HCT116 (cell line): ENCODE results near the gene UXS1. TPM values are rescaled to one million over a fixed set of nuclear protein-coding genes. Genes with fewer than 3 reads are reported as not detected.

ENCODE experiments used
- ATAC-seq: fragments of 200-7000 bp; cut with Tn5 transposase; 2 replicates; pipeline ENCODE4 v1.9.1; 2020; ENCODE audit warnings: mild to moderate bottlenecking, moderate library complexity
- BruUV-seq: library from RNA; stranded (reverse); fragments of 400-500 nt; replicated peaks from 2 replicates; lab custom pipeline; 2021; lab: Mats Ljungman, UMichigan
- CTCF ChIA-PET: fragments of 300-600 bp; sonication (Branson Sonifier 250); formaldehyde crosslinking; loops from one replicate; lab custom pipeline; 2021; ENCODE audit warnings: antibody characterized with exemption; lab: Charles Lee
- POLR2A ChIA-PET: fragments of 300-600, 350-600 bp; sonication (Branson Sonifier 250); formaldehyde crosslinking; loops from one replicate; lab custom pipeline; 2021; ENCODE audit warnings: antibody characterized with exemption; lab: Charles Lee
- RAD21 ChIA-PET, 2 experiments: fragments of 300-600 bp; sonication (Branson Sonifier 250); formaldehyde crosslinking; loops; one replicate each; lab custom pipeline; 2023; ENCODE audit warnings: low total read pairs in 2 of 2; ENCODE audit not compliant: uncharacterized antibody in 2 of 2, unreplicated experiment in 2 of 2, low non-redundant PET in 1 of 2; lab: Charles Lee
- DNase-seq: peaks from one replicate; pipeline ENCODE4 v3.0.0-alpha.2; 2010; ENCODE audit warnings: low read depth, low spot score
- H2AFZ ChIP-seq: fragments of 200-600 bp; shearing (Covaris generic), sonication (generic); 2 replicates; pipeline ENCODE4 v1.6.1; 2017; ENCODE audit warnings: low read depth, mixed run types, mixed read lengths, antibody characterized with exemption, low read length; ENCODE audit not compliant: poor library complexity, severe bottlenecking
- H3K27ac ChIP-seq: 2 replicates; pipeline ENCODE4 v1.5.1; 2012; ENCODE audit warnings: low read depth, low read length
- H3K27me3 ChIP-seq: fragments of 200-600 bp; sonication (generic); 2 replicates; pipeline ENCODE4 v1.6.1; 2016; ENCODE audit warnings: mixed run types, low read length, mixed read lengths; ENCODE audit not compliant: insufficient read depth
- H3K36me3 ChIP-seq, 2 experiments: fragments of 200-500 bp in 1 of 2; fragments of 200-600 bp in 1 of 2; sonication (Bioruptor generic) in 1 of 2; sonication (generic) in 1 of 2; 2 replicates each; pipeline versions ENCODE4 v1.5.1 to v1.6.1; 2014 to 2016; ENCODE audit warnings: low read length in 2 of 2, inconsistent platforms in 1 of 2, mixed read lengths in 1 of 2, mixed run types in 1 of 2; ENCODE audit not compliant: insufficient read depth in 2 of 2, control insufficient read depth in 1 of 2
- H3K4me1 ChIP-seq, 2 experiments: fragments of 200-600 bp in 1 of 2; sonication (generic) in 1 of 2; 2 replicates each; pipeline versions ENCODE4 v1.5.1 to v1.6.1; 2012 to 2017; ENCODE audit warnings: low read length in 2 of 2, inconsistent platforms in 1 of 2, mild to moderate bottlenecking in 1 of 2, mixed read lengths in 1 of 2, mixed run types in 1 of 2, moderate library complexity in 1 of 2; ENCODE audit not compliant: insufficient read depth in 2 of 2, control insufficient read depth in 1 of 2
- H3K4me2 ChIP-seq: fragments of 200-600 bp; sonication (generic); 2 replicates; pipeline ENCODE4 v1.6.1; 2017; ENCODE audit warnings: mixed run types, low read length, mixed read lengths
- H3K4me3 ChIP-seq, 2 experiments: fragments of 200-600 bp in 1 of 2; sonication (generic) in 1 of 2; replicated peaks in 1 of 2; 2 replicates each; pipeline ENCODE4 v1.5.1; 2011 to 2016; ENCODE audit warnings: low read length in 2 of 2, control low read depth in 1 of 2, low read depth in 1 of 2, mild to moderate bottlenecking in 1 of 2, mixed read lengths in 1 of 2, mixed run types in 1 of 2
- H3K79me2 ChIP-seq: fragments of 200-600 bp; sonication (generic); 2 replicates; pipeline ENCODE4 v1.6.1; 2017; ENCODE audit warnings: mild to moderate bottlenecking, mixed run types, low read length, moderate library complexity, mixed read lengths; ENCODE audit not compliant: insufficient read depth
- H3K9ac ChIP-seq: fragments of 200-600 bp; sonication (generic); 2 replicates; pipeline ENCODE4 v1.6.1; 2016; ENCODE audit warnings: low read length, mixed read lengths
- H3K9me2 ChIP-seq: fragments of 200-600 bp; sonication (generic), shearing (Covaris generic); 2 replicates; pipeline ENCODE4 v1.6.1; 2017; ENCODE audit warnings: mixed run types, mild to moderate bottlenecking, moderate library complexity; ENCODE audit not compliant: insufficient read depth
- H3K9me3 ChIP-seq, 2 experiments: fragments of 200-500 bp in 1 of 2; fragments of 200-600 bp in 1 of 2; sonication (Bioruptor generic) in 1 of 2; sonication (generic) in 1 of 2; 2 replicates each; pipeline ENCODE4 v1.6.1; 2014 to 2017; ENCODE audit warnings: low read length in 2 of 2, mixed read lengths in 2 of 2, inconsistent platforms in 1 of 2, low read depth in 1 of 2, mild to moderate bottlenecking in 1 of 2, mixed run types in 1 of 2, moderate library complexity in 1 of 2; ENCODE audit not compliant: control insufficient read depth in 1 of 2, insufficient read depth in 1 of 2
- H4K20me1 ChIP-seq: fragments of 200-600 bp; sonication (generic), shearing (Covaris generic); 2 replicates; pipeline ENCODE4 v1.6.1; 2017; ENCODE audit warnings: mixed run types, mild to moderate bottlenecking, moderate library complexity; ENCODE audit not compliant: insufficient read depth
- CBX3 ChIP-seq: IDR thresholded peaks from 2 replicates; pipeline ENCODE4 v1.6.1; 2012; ENCODE audit warnings: low read depth
- CEBPB ChIP-seq: IDR thresholded peaks from 2 replicates; pipeline ENCODE4 v1.6.1; 2012; ENCODE audit warnings: low read depth
- EGR1 ChIP-seq: IDR thresholded peaks from 2 replicates; pipeline ENCODE4 v1.6.1; 2012; ENCODE audit warnings: low read depth
- MAX ChIP-seq: IDR thresholded peaks from 2 replicates; pipeline ENCODE4 v1.6.1; 2012
- POLR2A ChIP-seq: IDR thresholded peaks from 2 replicates; pipeline ENCODE4 v1.7.0; 2011; ENCODE audit warnings: borderline replicate concordance; ENCODE audit not compliant: insufficient read depth, insufficient read length; ENCODE audit errors: extremely low read depth
- REST ChIP-seq: IDR thresholded peaks from 2 replicates; pipeline ENCODE4 v1.6.1; 2012; ENCODE audit warnings: low read depth
- SIN3A ChIP-seq: IDR thresholded peaks from 2 replicates; pipeline ENCODE4 v1.6.1; 2012; ENCODE audit warnings: low read depth
- ZFX ChIP-seq: fragments of 450-650 bp; IDR thresholded peaks from 2 replicates; pipeline ENCODE4 v1.6.1; 2017
- ZNF274 ChIP-seq: fragments of 200-500 bp; sonication (Bioruptor generic); IDR thresholded peaks from 2 replicates; pipeline ENCODE4 v1.6.1; 2014; ENCODE audit warnings: mild to moderate bottlenecking, low read depth, low read length, inconsistent platforms
- intact Hi-C: fragments of 100-400 bp; cut with micrococcal nuclease; formaldehyde crosslinking; loops from 2 replicates; pipeline ENCODE4 v1.10.0; 2022
- total RNA-seq: library from RNA; stranded (reverse); gene quantifications from one replicate; pipeline ENCODE4 v1.2.1, GENCODE V29; 2021; ENCODE audit not compliant: unreplicated experiment

The UXS1 gene
- total RNA-seq, 1 experiment from 2014 or later = 45.7 TPM

- DNase-seq = no peak
- no peak overlapping the region for H3K9ac ChIP-seq
- H3K9me3 ChIP-seq = no peaks in the 10 kb centered on the region
- H3K36me3 ChIP-seq = peaks cover 7 to 9% of the 10 kb centered on the region in 2 experiments; a peak in 3 of 4 replicates
- ATAC-seq = no peak
- H2AFZ ChIP-seq = no peak overlapping the region
- CTCF ChIA-PET = no interaction called here
- no peaks in the 10 kb centered on the region for H3K9me2 ChIP-seq
- H3K4me1 ChIP-seq = peaks cover 12 to 40% of the 10 kb centered on the region in 2 experiments
- no peak overlapping the region for H3K4me2 ChIP-seq
- H4K20me1 ChIP-seq = no peaks in the 10 kb centered on the region
- RAD21 ChIA-PET = interaction anchor here in 1 of 2 experiments (0.7 kb wide), 1 partner anchor 120 kb away, joined by 7 read pairs; no protein-coding TSS in a partner anchor
- TF ChIP-seq CEBPB (no peak), ZFX (no peak), MAX (no peak), CBX3 (no peak), EGR1 (no peak), SIN3A (no peak)
- H3K27ac ChIP-seq = no peak overlapping the region
- no peak overlapping the region for H3K4me3 ChIP-seq
- peaks cover 6% of the 10 kb centered on the region; the same call in 1 of the 2 replicates for H3K79me2 ChIP-seq
- H3K27me3 ChIP-seq = no peaks in the 10 kb centered on the region
- intact Hi-C loops = no loop called here
- BruUV-seq = no TSS peak
- POLR2A ChIA-PET = no interaction called here
These were observed 82.1 kb downstream of the UXS1 start for GRCh38 chr2:106111882-106112571.

GRCh38 chr2:106109675-106110424 lies 84.3 kb downstream of the UXS1 start:
- POLR2A ChIA-PET = no interaction called here
- intact Hi-C loops = loop anchor here (10.0 kb wide), 1 partner anchor 145 kb away; no protein-coding TSS in a partner anchor
- no TSS peak for BruUV-seq

More at GRCh38 chr2:106109675-106110424, 84.3 kb downstream of the UXS1 start:
- Histone ChIP-seq H3K79me2 (peaks cover 5% of the 10 kb centered on the region; the same call in 1 of the 2 replicates), H3K27ac (no peak overlapping the region), H3K36me3 (peaks cover 7 to 9% of the 10 kb centered on the region in 2 experiments; a peak in 3 of 4 replicates), H3K27me3 (no peaks in the 10 kb centered on the region), H4K20me1 (no peaks in the 10 kb centered on the region), H3K9me2 (no peaks in the 10 kb centered on the region), H2AFZ (no peak overlapping the region), H3K4me1 (peaks cover 1 to 22% of the 10 kb centered on the region in 2 experiments), H3K9me3 (no peaks in the 10 kb centered on the region), H3K9ac (no peak overlapping the region), H3K4me3 (no peak overlapping the region), H3K4me2 (no peak overlapping the region)
- DNase-seq (no peak), ATAC-seq (no peak)
- no peak for TF ChIP-seq ZNF274
- TF ChIP-seq POLR2A = no peak
- no peak for TF ChIP-seq REST
- no peak for TF ChIP-seq CEBPB
- CTCF ChIA-PET = no interaction called here
- RAD21 ChIA-PET = no interaction called here
